A549 treated with dexamethasone at 1 μM for 4 hours (cell line): ENCODE data around the gene KLK3. TPM values are rescaled to one million over a fixed set of nuclear protein-coding genes. Genes with fewer than 3 reads are reported as not detected.

ENCODE experiments used
- total RNA-seq: library from RNA; stranded (reverse); fragments of 200-300 nt; extraction: Qiagen RNA extraction; gene quantifications from 5 replicates; pipeline ENCODE4 v1.2.3, GENCODE V29; 2022

The KLK3 gene
- 0.12 TPM in 1 of 5 replicates, not detected in the others for total RNA-seq

DNA sequence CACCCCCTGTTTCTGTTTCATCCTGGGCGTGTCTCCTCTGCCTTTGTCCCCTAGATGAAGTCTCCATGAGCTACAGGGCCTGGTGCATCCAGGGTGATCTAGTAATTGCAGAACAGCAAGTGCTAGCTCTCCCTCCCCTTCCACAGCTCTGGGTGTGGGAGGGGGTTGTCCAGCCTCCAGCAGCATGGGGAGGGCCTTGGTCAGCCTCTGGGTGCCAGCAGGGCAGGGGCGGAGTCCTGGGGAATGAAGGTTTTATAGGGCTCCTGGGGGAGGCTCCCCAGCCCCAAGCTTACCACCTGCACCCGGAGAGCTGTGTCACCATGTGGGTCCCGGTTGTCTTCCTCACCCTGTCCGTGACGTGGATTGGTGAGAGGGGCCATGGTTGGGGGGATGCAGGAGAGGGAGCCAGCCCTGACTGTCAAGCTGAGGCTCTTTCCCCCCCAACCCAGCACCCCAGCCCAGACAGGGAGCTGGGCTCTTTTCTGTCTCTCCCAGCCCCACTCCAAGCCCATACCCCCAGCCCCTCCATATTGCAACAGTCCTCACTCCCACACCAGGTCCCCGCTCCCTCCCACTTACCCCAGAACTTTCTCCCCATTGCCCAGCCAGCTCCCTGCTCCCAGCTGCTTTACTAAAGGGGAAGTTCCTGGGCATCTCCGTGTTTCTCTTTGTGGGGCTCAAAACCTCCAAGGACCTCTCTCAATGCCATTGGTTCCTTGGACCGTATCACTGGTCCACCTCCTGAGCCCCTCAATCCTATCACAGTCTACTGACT, at the start of gene KLK3:
KLK3 (plus strand) TSS at position 280 of the 775 bp plus-strand sequence; CDS start at position 321, 41 bp downstream.

DNA sequence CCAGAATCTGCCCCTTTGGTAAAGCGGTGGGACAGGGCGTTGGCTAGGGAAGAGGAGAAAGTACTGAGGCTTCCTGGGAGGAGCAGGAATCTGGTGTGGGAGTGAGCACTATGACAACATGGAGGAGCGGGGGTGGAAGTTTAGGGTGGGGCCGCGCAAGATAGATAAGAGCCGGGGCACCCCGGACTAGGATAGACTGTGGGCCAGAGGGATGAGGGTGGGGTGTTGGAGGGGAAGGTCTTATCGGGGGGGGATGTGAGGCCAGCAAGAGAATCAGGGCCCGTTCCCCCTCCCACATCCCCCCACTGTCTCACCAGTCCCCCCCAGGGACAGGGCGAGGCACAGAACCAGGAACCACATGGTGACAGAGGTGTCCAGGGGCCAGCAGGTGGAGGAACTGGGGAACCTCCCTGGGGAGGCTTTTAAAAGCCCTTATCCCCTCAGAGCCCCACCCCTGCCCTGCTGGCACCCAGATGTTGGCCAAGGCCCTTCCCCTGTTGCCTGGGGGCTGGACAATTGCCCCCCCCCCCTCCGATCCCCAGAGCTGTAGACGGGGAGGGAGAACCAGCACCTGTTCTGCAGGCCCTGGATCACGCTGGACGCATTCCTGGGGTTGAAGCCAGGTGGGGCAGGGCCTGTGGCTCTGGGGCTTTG, 31.2 kb upstream of the KLK3 start, which contains the start of gene KLK1:
KLK1 (minus strand) TSS at position 399 of the 654 bp plus-strand sequence; CDS start at position 360, 39 bp downstream.

DNA sequence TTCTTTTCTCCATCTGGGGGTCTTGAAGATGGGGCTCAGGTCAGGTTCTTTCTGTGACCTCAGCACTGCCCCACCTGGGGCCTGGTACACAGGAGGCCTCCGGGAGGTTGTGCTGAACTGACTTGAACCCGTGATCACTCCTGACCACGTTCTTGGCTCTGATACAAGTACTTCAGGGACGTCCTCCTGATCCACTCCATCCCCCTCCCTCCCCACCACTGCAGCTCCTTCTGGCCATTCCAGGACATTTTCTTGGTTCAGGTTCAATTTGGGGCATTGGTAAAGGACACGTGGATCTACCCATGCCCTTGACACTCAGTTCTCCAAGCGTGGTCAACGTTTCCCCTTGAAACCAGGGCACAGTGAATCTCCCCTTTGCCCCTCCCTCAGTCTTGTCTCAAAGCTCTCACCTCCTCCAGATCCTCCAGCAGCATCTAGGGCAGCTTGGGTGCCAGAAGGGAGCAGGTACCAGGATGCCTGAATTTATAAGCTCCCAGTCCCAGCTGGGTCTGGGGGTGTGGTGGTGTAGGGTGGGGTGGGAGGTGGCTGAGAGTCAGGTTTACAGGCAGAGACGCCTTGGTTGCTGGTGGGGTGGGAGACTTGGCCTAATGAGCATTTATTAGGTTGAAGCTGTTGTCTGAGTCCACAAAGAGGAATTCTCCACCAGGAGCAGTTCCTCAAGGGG, 21.5 kb upstream of the KLK3 start, which contains the start of gene KLK15:
KLK15 (minus strand) TSS at position 458 of the 685 bp plus-strand sequence. CDS start 2,082 bp downstream, outside the sequence.

DNA sequence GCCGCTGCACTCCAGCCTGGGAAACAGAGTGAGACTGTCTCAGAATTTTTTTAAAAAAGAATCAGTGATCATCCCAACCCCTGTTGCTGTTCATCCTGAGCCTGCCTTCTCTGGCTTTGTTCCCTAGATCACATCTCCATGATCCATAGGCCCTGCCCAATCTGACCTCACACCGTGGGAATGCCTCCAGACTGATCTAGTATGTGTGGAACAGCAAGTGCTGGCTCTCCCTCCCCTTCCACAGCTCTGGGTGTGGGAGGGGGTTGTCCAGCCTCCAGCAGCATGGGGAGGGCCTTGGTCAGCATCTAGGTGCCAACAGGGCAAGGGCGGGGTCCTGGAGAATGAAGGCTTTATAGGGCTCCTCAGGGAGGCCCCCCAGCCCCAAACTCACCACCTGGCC, 18.3 kb downstream of the KLK3 start, which contains the start of gene KLK2:
KLK2 (plus strand) TSS at position 384 of the 400 bp plus-strand sequence. CDS start 35 bp downstream, outside the sequence.

Other genes with a start within 250 kb of the KLK3 start
- 0.36 to 0.63 TPM (median 0.59 TPM) in 5 replicates for gene SYT3, start 215.0 kb upstream of the KLK3 start, total RNA-seq
- gene C19orf81, start 205.5 kb upstream of the KLK3 start, total RNA-seq, result 5.2 to 7.6 TPM (median 6.2 TPM) in 5 replicates
- gene SHANK1, start 135.1 kb upstream of the KLK3 start, total RNA-seq, result 0.09 to 0.27 TPM (median 0.22 TPM) in 5 replicates
- 6.3 to 10.3 TPM (median 9.4 TPM) in 5 replicates for gene CLEC11A, start 131.6 kb upstream of the KLK3 start, total RNA-seq
- not detected in 5 replicates for gene GPR32, start 84.5 kb upstream of the KLK3 start, total RNA-seq
- gene ACP4, start 64.5 kb upstream of the KLK3 start, total RNA-seq, result not detected in 5 replicates
- 0.13 to 0.20 TPM (median 0.16 TPM) in 3 of 5 replicates, not detected in the others for gene KLK1, start 31.1 kb upstream of the KLK3 start, total RNA-seq
- gene KLK15, start 21.3 kb upstream of the KLK3 start, total RNA-seq, result not detected in 5 replicates
- gene KLK2, start 18.5 kb downstream of the KLK3 start, total RNA-seq, result 0.16 to 0.22 TPM in 2 of 5 replicates, not detected in the others
- gene KLK4, start 56.5 kb downstream of the KLK3 start, total RNA-seq, result 0.11 to 0.13 TPM in 2 of 5 replicates, not detected in the others
- 0.15 TPM in 1 of 5 replicates, not detected in the others for gene KLK5, start 98.1 kb downstream of the KLK3 start, total RNA-seq
- 0.15 to 0.56 TPM (median 0.21 TPM) in 5 replicates for gene KLK6, start 114.7 kb downstream of the KLK3 start, total RNA-seq
- not detected in 5 replicates for gene KLK7, start 129.0 kb downstream of the KLK3 start, total RNA-seq
- gene KLK8, start 146.7 kb downstream of the KLK3 start, total RNA-seq, result not detected in 5 replicates
- 0.21 to 0.53 TPM (median 0.31 TPM) in 5 replicates for gene KLK10, start 164.8 kb downstream of the KLK3 start, total RNA-seq
- 0.12 TPM in 1 of 5 replicates, not detected in the others for gene KLK11, start 171.7 kb downstream of the KLK3 start, total RNA-seq
- not detected in 5 replicates for gene KLK12, start 180.1 kb downstream of the KLK3 start, total RNA-seq
- 0.09 to 0.14 TPM (median 0.12 TPM) in 3 of 5 replicates, not detected in the others for gene KLK13, start 210.2 kb downstream of the KLK3 start, total RNA-seq
- 0.26 to 0.54 TPM (median 0.39 TPM) in 4 of 5 replicates, not detected in the other for gene KLK14, start 228.0 kb downstream of the KLK3 start, total RNA-seq